ENCODE data around the gene SPEG.

DNA sequence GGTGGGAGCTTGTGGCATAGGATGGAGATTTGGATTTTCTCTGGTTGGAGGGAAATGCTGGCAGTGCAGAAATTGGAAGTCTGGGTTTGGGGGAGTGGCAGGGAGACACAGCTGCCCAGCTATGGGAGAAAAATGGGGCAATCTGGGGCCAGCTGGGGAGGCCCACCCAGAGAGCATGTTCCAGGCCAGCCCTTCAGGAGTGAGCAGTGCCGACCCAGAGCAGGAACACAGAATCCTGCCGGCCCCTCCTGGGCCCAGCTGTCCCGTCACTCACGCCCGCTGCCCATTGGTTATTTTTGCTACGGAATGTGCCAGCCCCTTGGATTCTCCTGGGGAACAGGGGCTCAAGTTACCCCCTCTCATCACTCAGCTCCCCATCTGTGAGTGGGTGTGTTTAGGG, 4.9 kb downstream of the SPEG start:
- TF ChIP-seq, protein P1, sequence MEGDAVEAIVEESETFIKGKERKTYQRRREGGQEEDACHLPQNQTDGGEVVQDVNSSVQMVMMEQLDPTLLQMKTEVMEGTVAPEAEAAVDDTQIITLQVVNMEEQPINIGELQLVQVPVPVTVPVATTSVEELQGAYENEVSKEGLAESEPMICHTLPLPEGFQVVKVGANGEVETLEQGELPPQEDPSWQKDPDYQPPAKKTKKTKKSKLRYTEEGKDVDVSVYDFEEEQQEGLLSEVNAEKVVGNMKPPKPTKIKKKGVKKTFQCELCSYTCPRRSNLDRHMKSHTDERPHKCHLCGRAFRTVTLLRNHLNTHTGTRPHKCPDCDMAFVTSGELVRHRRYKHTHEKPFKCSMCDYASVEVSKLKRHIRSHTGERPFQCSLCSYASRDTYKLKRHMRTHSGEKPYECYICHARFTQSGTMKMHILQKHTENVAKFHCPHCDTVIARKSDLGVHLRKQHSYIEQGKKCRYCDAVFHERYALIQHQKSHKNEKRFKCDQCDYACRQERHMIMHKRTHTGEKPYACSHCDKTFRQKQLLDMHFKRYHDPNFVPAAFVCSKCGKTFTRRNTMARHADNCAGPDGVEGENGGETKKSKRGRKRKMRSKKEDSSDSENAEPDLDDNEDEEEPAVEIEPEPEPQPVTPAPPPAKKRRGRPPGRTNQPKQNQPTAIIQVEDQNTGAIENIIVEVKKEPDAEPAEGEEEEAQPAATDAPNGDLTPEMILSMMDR (IDR thresholded peaks at IDR 0.05) = no peak
- no peak for TF ChIP-seq POLR2AphosphoS5 (IDR thresholded peaks at IDR 0.05)

Measured in upper lobe of left lung (tissue), 4 donors.